Omental fat pad (tissue), 4 donors: ENCODE data around the gene PID1. TPM values are rescaled to one million over a fixed set of nuclear protein-coding genes. Genes with fewer than 3 reads are reported as not detected.

Source experiments
- ATAC-seq: fragments of 150-250 bp; one replicate; pipeline ENCODE4 v1.9.1; 2016; ENCODE audit warnings: mild to moderate bottlenecking, moderate library complexity; ENCODE audit not compliant: low FRiP score
- DNase-seq: peaks from one replicate; pipeline ENCODE4 v3.0.0-alpha.2; 2019; ENCODE audit warnings: low spot score
- total RNA-seq, 4 donors: library from RNA; depleted of rRNA; stranded (reverse); fragments of >200 nt; gene quantifications; one replicate each; pipeline ENCODE4 v1.1.0, GENCODE V29; 2016
- TF ChIP-seq, protein P1 (sequence below), 3 donors: fragments of 450-650 bp; IDR thresholded peaks; one replicate each; pipeline ENCODE4 v1.5.1; 2016 to 2017; ENCODE audit warnings: antibody characterized with exemption in 3 of 3, mild to moderate bottlenecking in 3 of 3, moderate library complexity in 2 of 3

Gene PID1
- total RNA-seq, 4 donors from 2014 or later: 20.7 to 98.7 (median 59.1) TPM

DNA sequence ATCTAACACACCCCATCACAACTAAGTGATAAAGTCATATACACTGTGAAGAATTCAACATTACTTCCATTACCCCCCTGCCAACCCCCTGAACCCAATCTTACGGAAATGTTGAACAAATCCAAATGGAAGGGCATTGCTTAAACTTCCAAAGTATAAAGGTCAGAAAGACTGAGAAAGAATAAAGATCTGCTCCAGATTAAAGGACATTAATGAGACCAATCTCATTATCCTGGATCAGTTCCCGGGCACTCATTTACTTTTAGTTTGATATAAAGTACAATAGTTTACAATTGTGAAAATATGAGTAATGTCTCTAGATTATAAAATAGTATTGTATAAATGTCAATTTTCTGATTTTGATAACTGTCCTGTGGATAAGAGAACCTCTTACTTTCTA is 229.4 kb downstream of the PID1 start:
- no peak for ATAC-seq
- TF ChIP-seq, protein P1, sequence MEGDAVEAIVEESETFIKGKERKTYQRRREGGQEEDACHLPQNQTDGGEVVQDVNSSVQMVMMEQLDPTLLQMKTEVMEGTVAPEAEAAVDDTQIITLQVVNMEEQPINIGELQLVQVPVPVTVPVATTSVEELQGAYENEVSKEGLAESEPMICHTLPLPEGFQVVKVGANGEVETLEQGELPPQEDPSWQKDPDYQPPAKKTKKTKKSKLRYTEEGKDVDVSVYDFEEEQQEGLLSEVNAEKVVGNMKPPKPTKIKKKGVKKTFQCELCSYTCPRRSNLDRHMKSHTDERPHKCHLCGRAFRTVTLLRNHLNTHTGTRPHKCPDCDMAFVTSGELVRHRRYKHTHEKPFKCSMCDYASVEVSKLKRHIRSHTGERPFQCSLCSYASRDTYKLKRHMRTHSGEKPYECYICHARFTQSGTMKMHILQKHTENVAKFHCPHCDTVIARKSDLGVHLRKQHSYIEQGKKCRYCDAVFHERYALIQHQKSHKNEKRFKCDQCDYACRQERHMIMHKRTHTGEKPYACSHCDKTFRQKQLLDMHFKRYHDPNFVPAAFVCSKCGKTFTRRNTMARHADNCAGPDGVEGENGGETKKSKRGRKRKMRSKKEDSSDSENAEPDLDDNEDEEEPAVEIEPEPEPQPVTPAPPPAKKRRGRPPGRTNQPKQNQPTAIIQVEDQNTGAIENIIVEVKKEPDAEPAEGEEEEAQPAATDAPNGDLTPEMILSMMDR (IDR thresholded peaks at IDR 0.05): no peak
- DNase-seq: no peak

DNA sequence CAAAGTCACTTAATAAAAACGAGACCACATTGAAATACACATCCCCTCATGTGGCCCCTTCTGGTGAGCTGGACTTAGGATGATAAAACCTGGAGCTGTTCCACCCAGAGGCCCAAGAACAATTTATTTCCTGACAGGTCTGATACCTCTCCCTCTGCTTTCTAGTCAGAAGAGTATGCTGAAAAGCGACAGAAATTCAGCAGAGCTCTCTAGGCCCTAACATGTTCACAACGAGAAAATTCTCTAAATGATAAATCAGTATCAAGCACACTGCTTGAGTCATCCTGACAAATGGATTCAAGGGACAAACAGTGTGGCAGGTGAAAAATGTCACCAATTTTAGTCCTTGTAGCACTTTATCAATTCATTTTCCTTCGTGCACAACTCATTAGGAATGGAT is 233.5 kb downstream of the PID1 start:
- DNase-seq (no peak), ATAC-seq (no peak)
- TF ChIP-seq, protein P1 (IDR thresholded peaks at IDR 0.05): no peak

DNA sequence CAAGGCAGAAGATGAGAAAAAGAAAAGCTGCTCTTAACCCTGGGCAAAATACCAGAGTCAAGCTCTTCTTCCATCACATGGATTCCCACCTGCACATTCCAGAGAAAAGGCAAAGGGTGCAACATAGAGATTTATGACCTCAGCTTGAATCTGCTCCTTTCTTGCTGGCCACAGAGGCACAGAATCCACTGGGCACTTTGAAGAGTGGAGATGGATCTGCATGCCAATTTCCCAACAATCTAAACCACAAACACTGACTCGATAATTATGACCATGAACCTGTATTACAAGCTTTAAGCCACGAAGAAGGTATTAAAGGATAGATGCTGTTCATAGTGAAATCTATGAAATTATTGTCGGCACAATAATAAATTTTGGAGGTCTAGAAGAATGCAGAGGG is 237.3 kb downstream of the PID1 start:
- DNase-seq (no peak), ATAC-seq (no peak)
- TF ChIP-seq, protein P1 (IDR thresholded peaks at IDR 0.05): no peak

DNA sequence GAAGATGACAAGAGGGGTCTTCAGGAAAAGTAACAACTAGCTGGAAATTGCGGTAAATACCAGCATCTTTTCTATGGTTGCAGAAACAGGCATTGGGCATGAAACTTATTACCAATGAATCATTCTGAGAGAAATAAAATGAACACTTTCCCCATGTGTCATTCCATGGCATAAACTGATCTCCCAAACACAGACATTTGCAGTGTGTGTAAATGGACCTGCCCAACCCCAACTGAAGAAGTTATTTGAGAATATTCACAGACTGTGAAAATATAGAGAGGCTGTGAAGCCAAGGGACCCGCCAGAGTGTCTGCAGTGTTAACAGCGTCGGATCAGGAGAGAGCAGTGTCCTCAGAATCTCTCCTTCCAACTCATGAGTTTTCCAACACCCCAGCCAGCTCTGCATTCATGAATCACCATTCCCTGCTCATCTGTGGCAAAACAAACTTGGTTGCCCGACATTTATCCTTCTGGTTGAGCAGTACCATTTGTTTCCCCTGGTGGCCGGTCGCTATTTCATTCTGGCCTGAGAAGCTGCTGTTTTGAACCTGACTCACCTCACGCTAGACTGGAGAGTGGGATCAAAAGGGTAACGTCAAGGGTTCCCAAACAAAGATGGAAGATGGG is 238.4 kb downstream of the PID1 start:
- ATAC-seq: no peak
- DNase-seq: no peak
- TF ChIP-seq, protein P1 (IDR thresholded peaks at IDR 0.05): no peak

DNA sequence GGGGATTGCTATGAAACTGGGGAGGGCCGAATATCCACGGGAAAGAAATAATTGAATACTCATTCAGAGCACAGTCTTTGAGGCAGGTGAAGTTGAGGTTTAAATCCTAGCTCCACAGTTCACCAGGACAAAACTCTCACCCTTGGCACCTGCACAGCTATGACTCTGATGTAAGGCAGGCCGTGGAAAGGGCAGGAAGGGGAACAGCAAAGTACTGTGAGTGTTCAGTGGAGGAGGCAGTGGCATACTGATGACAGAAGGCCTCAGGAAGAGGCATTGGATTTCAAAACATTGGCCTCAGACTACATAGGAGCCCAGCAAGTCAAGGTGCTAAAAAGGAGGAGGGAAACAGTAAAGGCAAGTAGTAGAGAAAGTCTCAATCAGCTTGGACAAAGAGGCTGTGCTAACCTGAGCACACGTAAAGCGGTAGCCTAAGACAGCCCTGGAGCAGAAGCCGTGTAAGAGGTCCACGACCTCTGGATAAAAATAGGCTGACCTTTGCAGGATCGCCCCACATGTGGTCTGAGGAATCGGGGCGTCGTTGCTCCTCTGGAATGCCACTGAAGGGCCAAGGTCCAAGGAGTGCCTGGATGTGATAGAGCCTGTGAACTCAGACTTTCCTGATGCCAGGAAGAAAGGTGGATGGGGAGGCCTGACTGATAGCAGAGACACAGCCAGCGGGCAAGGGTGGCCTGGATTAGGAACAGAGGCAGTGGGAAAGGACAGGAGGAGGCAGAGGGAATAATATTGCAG is 243.6 kb downstream of the PID1 start:
- no peak for ATAC-seq
- DNase-seq: no peak
- TF ChIP-seq, protein P1 (IDR thresholded peaks at IDR 0.05): no peak

DNA sequence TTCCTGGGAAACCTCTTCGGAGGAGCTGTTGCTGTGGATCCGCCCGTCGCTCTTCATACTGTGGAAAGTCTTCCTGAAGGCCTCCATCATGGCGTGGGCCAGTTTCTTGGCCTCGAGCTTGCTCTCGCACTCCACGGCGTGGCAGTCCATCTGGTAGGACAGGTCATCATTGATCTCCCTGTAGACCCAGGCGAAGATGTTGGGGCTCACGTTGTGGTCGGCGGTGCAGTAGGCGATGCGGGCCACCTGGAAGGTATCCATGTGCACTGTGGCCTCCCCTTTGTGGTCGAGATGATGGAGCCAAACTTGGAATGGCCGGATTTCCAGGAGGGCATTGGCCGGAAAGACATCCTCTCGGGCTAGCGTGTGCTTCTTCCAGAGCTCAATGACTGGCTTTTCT is 245.4 kb downstream of the PID1 start:
- TF ChIP-seq, protein P1 (IDR thresholded peaks at IDR 0.05): no peak
- ATAC-seq (no peak), DNase-seq (no peak)

DNA sequence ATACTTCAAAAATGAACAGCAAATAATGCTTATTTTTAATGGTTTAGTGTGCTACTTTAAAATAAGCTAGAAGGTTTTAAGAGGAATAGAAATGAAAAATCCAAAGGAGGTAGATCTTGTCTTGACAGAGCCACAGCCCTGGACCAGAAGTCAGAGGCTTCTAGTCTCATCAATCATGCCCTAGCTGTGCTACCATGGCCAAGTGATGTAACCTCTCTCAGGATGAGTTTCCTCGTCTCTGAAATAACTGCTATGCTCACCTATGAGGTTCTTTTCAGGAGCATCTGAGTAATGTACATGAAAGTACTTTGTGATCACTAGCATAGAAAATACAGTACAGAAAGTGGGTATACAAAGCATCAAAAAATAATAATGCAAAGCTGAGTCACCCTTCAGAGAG is 248.4 kb downstream of the PID1 start:
- DNase-seq (no peak), ATAC-seq (no peak)
- TF ChIP-seq, protein P1 (IDR thresholded peaks at IDR 0.05): no peak
